Lower lobe of right lung (tissue), 2 donors: ENCODE results near the gene LYPD1. TPM values are rescaled to one million over a fixed set of nuclear protein-coding genes. Genes with fewer than 3 reads are reported as not detected.

ENCODE experiments used
- ATAC-seq, 2 donors: fragments of 200-7000 bp; cut with Tn5 transposase; one replicate each; pipeline ENCODE4 v1.9.1; 2020 to 2022; ENCODE audit warnings: mild to moderate bottlenecking in 2 of 2, moderate library complexity in 2 of 2
- DNase-seq: peaks from one replicate; pipeline ENCODE4 v3.0.0-alpha.2; 2020
- H3K27ac ChIP-seq: fragments of 200-600 bp; one replicate; pipeline ENCODE4 v1.8.0; 2022
- H3K27me3 ChIP-seq: fragments of 200-600 bp; one replicate; pipeline ENCODE4 v1.8.0; 2022; ENCODE audit warnings: low read depth
- H3K36me3 ChIP-seq: fragments of 200-600 bp; one replicate; pipeline ENCODE4 v1.8.0; 2022; ENCODE audit warnings: mild to moderate bottlenecking
- H3K4me1 ChIP-seq: fragments of 200-600 bp; one replicate; pipeline ENCODE4 v1.8.0; 2022
- H3K4me3 ChIP-seq: fragments of 200-600 bp; one replicate; pipeline ENCODE4 v1.8.0; 2022; ENCODE audit warnings: mild to moderate bottlenecking
- H3K9me3 ChIP-seq: fragments of 200-600 bp; one replicate; pipeline ENCODE4 v1.8.0; 2022
- CTCF ChIP-seq: fragments of 200-600 bp; IDR thresholded peaks from one replicate; pipeline ENCODE4 v1.8.0; 2022; ENCODE audit warnings: antibody characterized with exemption, mild to moderate bottlenecking
- intact Hi-C: fragments of 100-400 bp; cut with DNase I; formaldehyde crosslinking; loops from one replicate; pipeline ENCODE4 v1.11.0; 2022
- total RNA-seq: library from RNA; stranded (reverse); fragmentation: NEBNext Ultra II Directional; extraction: Animal tissue kit (Norgen Biotek cat#: 25700); gene quantifications from one replicate; pipeline ENCODE4 v1.2.1, GENCODE V29; 2021
- donor health status: DM: no; HTN: yes; CAD: no; lungs with severe emphysema.

Gene LYPD1
- total RNA-seq, 1 donor from 2014 or later, result 1.5 TPM

- Histone ChIP-seq H3K27ac (no peak overlapping the region), H3K4me3 (no peak overlapping the region), H3K4me1 (no peaks in the 10 kb centered on the region), H3K36me3 (no peaks in the 10 kb centered on the region), H3K27me3 (no peaks in the 10 kb centered on the region), H3K9me3 (no peaks in the 10 kb centered on the region)
- intact Hi-C loops, result no loop called here
- no peak for DNase-seq
- ATAC-seq, result no peak
- TF ChIP-seq CTCF, result no peak
Measured at GRCh38 chr2:132607426-132608090, 62.4 kb downstream of the LYPD1 start.

- Histone ChIP-seq H3K4me3 (no peak overlapping the region), H3K4me1 (no peaks in the 10 kb centered on the region), H3K27ac (no peak overlapping the region), H3K27me3 (no peaks in the 10 kb centered on the region), H3K36me3 (no peaks in the 10 kb centered on the region), H3K9me3 (no peaks in the 10 kb centered on the region)
- DNase-seq, result no peak
- TF ChIP-seq CTCF, result no peak
- intact Hi-C loops, result no loop called here
- ATAC-seq, result no peak
Measured at GRCh38 chr2:132606649-132607048, 63.4 kb downstream of the LYPD1 start.

- intact Hi-C loops, result no loop called here
- no peak overlapping the region for H3K4me3 ChIP-seq
- H3K4me1 ChIP-seq, result no peaks in the 10 kb centered on the region
- H3K36me3 ChIP-seq, result no peaks in the 10 kb centered on the region
- no peak overlapping the region for H3K27ac ChIP-seq
- ATAC-seq (no peak), DNase-seq (no peak)
- no peaks in the 10 kb centered on the region for H3K9me3 ChIP-seq
- H3K27me3 ChIP-seq, result no peaks in the 10 kb centered on the region
- TF ChIP-seq CTCF, result no peak
Measured at GRCh38 chr2:132605236-132606180, 64.5 kb downstream of the LYPD1 start.

- no peak for TF ChIP-seq CTCF
Measured at GRCh38 chr2:132604561-132604960, 65.4 kb downstream of the LYPD1 start.

GRCh38 chr2:132599556-132599955, 70.4 kb downstream of the LYPD1 start:
- ATAC-seq (no peak), DNase-seq (no peak)
- Histone ChIP-seq H3K27ac (no peak overlapping the region), H3K4me3 (no peak overlapping the region), H3K27me3 (no peaks in the 10 kb centered on the region), H3K9me3 (no peaks in the 10 kb centered on the region), H3K4me1 (no peaks in the 10 kb centered on the region), H3K36me3 (no peaks in the 10 kb centered on the region)
- intact Hi-C loops, result no loop called here
- no peak for TF ChIP-seq CTCF

More at GRCh38 chr2:132604561-132604960, 65.4 kb downstream of the LYPD1 start:
- Histone ChIP-seq H3K27me3 (no peaks in the 10 kb centered on the region), H3K27ac (no peak overlapping the region), H3K4me1 (no peaks in the 10 kb centered on the region), H3K9me3 (no peaks in the 10 kb centered on the region), H3K36me3 (no peaks in the 10 kb centered on the region), H3K4me3 (no peak overlapping the region)
- DNase-seq, result no peak
- ATAC-seq, result no peak
- intact Hi-C loops, result no loop called here
